Uterus (tissue), 4 donors: ENCODE results near the gene GPR152. TPM values are rescaled to one million over a fixed set of nuclear protein-coding genes. Genes with fewer than 3 reads are reported as not detected.

ENCODE experiments used
- DNase-seq, 2 donors: peaks; one replicate each; pipeline ENCODE4 v3.0.0-alpha.2; 2019 to 2020
- H3K27ac ChIP-seq, 2 donors: fragments of 200-600 bp; sonication (generic); 1 replicate in 1 of 2; 2 replicates in 1 of 2; pipeline ENCODE4 v1.5.1; 2016 to 2018
- H3K27me3 ChIP-seq, 2 donors: fragments of 200-600 bp; sonication (generic); one replicate each; pipeline ENCODE4 v1.5.1; 2018 to 2019; ENCODE audit warnings: control low read depth in 1 of 2
- H3K36me3 ChIP-seq, 2 donors: fragments of 200-600 bp; sonication (generic); one replicate each; pipeline ENCODE4 v1.5.1; 2019; ENCODE audit warnings: control low read depth in 1 of 2
- H3K4me1 ChIP-seq, 2 donors: fragments of 200-600 bp; sonication (generic); one replicate each; pipeline ENCODE4 v1.5.1; 2018 to 2019; ENCODE audit warnings: control low read depth in 1 of 2
- H3K4me3 ChIP-seq, 2 donors: fragments of 200-600 bp; sonication (generic); 1 replicate in 1 of 2; 2 replicates in 1 of 2; pipeline ENCODE4 v1.5.1; 2018 to 2019; ENCODE audit warnings: mild to moderate bottlenecking in 1 of 2
- H3K9me3 ChIP-seq, 2 donors: fragments of 200-600 bp; sonication (generic); one replicate each; pipeline ENCODE4 v1.5.1; 2019; ENCODE audit warnings: control low read depth in 1 of 2
- CTCF ChIP-seq, 4 experiments: fragments of 200-600 bp in 2 of 4; fragments of 450-650 bp in 2 of 4; sonication (generic) in 2 of 4; IDR thresholded peaks; one replicate each; pipeline ENCODE4 v1.5.1; 2016 to 2019; ENCODE audit warnings: antibody characterized with exemption in 4 of 4, mild to moderate bottlenecking in 2 of 4, moderate library complexity in 1 of 4
- POLR2A ChIP-seq, 2 donors: fragments of 450-650 bp; IDR thresholded peaks; one replicate each; pipeline ENCODE4 v1.6.1; 2016; ENCODE audit warnings: antibody characterized with exemption in 2 of 2, mild to moderate bottlenecking in 1 of 2, moderate library complexity in 1 of 2
- intact Hi-C: fragments of 100-400 bp; cut with DNase I; formaldehyde crosslinking; loops from one replicate; pipeline ENCODE4 v1.15.1; 2023; ENCODE audit warnings: low total_unique reads
- total RNA-seq, 4 donors: library from RNA; depleted of rRNA in 3 of 4; stranded (reverse); fragments of >200 nt in 3 of 4; gene quantifications; one replicate each; pipeline versions ENCODE4 v1.1.0 to v1.2.4, GENCODE V29; 2014 to 2023
- donor health status: DM: yes; HTN: yes; CAD: no.

GPR152 gene
- not detected for total RNA-seq

GRCh38 chr11:67452141-67452952 is at the start of gene GPR152:
TSS of gene GPR152 (minus strand) at chr11:67452729. CDS start at chr11:67452724, 5 bp downstream.
- no peak for DNase-seq
- TF ChIP-seq CTCF (IDR thresholded peaks at IDR 0.05) (peak in 1 of 4 experiments; percentile 25), POLR2A (IDR thresholded peaks at IDR 0.05) (no peak)
- Histone ChIP-seq H3K9me3 (no peaks in the 10 kb centered on the region), H3K4me3 (no peak within 1 kb of the TSS), H3K27me3 (no peaks in the 10 kb centered on the region), H3K36me3 (no peaks in the 10 kb centered on the region), H3K27ac (peak within 1 kb of the TSS in 1 of 2 donors; percentile 11), H3K4me1 (no peaks in the 10 kb centered on the region)
- intact Hi-C loops, result no loop called here

GRCh38 chr11:67501854-67502253 is 49.3 kb upstream of the GPR152 start:
- no peak for TF ChIP-seq CTCF (IDR thresholded peaks at IDR 0.05)
- no peak for TF ChIP-seq POLR2A (IDR thresholded peaks at IDR 0.05)
- DNase-seq, result no peak
- no peaks in the 10 kb centered on the region for H3K9me3 ChIP-seq
- H3K27me3 ChIP-seq, result no peaks in the 10 kb centered on the region
- no peak overlapping the region for H3K4me3 ChIP-seq
- H3K36me3 ChIP-seq, result no peaks in the 10 kb centered on the region
- no peak overlapping the region for H3K27ac ChIP-seq
- intact Hi-C loops, result no loop called here
- peaks cover 0 to 18% of the 10 kb centered on the region in 2 donors for H3K4me1 ChIP-seq

DNA sequence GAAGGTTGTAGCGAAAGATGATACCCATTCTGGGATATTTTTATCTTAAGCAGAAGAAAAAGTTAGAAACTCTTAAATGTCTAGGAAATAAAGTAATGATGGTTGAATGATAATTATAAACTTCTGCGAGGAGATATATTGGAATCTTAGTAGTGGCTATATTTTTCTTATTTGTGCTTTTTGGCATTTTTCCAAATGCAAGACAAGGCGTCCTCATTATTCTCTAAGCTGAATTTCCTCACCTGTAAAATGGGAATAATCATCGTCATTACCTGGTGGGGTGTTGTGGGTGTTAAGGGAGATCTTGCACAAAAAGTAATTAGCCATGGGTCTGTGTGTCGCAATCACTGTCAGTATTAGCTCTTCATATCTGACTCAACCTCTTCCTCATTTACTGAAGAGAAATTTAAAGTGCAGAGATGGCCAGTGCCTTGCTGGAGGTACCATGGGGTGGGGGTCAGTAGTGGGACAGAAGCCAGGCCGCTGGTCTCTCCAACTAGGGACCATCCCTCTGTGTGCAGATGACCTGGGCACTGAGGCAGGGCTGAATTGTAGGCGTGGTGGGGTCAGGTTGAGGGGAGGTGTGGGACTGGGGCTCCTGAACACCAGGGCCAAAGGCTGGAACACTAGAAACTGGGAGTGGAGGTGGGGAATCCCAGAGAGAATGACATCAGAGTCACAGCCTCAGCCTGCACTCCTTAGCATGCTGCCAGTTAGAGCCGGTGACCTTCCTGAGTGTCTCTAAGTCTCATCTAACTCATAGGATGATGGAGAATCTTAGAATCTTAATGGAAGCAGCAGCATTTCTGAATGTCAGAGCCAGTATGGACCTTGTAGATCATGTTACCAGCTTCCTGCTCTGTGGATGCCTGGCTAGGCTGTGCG is 48.5 kb upstream of the GPR152 start:
- no peak for DNase-seq
- intact Hi-C loops, result no loop called here
- TF ChIP-seq POLR2A (IDR thresholded peaks at IDR 0.05) (no peak), CTCF (IDR thresholded peaks at IDR 0.05) (no peak)
- H3K4me1 ChIP-seq, result peaks cover 0 to 16% of the 10 kb centered on the region in 2 donors
- no peaks in the 10 kb centered on the region for H3K27me3 ChIP-seq
- no peaks in the 10 kb centered on the region for H3K36me3 ChIP-seq
- no peak overlapping the region for H3K4me3 ChIP-seq
- H3K9me3 ChIP-seq, result no peaks in the 10 kb centered on the region
- H3K27ac ChIP-seq, result no peak overlapping the region

DNA sequence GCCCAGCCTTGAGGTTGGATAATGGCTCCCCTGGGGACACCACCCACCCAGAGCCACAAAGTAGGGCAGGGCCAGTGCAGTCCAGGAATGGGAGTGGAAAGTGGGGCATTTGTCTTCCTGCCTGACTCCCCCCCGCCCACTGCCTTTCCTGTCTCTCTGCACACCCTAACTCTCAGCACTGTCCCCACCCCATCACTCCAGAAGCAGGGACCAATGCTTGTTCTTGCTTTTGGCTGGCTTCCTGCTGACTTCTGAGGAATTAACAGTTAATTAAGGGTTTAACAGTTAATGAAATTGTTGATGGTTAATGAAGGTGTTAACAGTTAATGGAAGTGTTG is 47.9 kb upstream of the GPR152 start:
- Histone ChIP-seq H3K27me3 (no peaks in the 10 kb centered on the region), H3K4me1 (peaks cover 0 to 10% of the 10 kb centered on the region in 2 donors), H3K4me3 (no peak overlapping the region), H3K9me3 (no peaks in the 10 kb centered on the region), H3K36me3 (no peaks in the 10 kb centered on the region), H3K27ac (no peak overlapping the region)
- TF ChIP-seq CTCF (IDR thresholded peaks at IDR 0.05), result no peak
- no peak for TF ChIP-seq POLR2A (IDR thresholded peaks at IDR 0.05)
- no peak for DNase-seq
- intact Hi-C loops, result no loop called here
